T1000 (cell line): Measurements from ENCODE around the gene LENEP.

Source experiments
- DNase-seq: peaks from one replicate; lab custom pipeline; 2025; ENCODE audit warnings: mixed read lengths; lab: John Stamatoyannopoulos, UW

LENEP gene

GRCh38 chr1:155029513-155030242 lies 36.3 kb downstream of the LENEP start:
- DNase-seq = no peak

GRCh38 chr1:155030243-155030795 lies 36.9 kb downstream of the LENEP start:
- DNase-seq = no peak

GRCh38 chr1:155030899-155031298 lies 37.5 kb downstream of the LENEP start:
- DNase-seq = no peak

- DNase-seq = no peak
Measured at GRCh38 chr1:155032886-155033285, 39.5 kb downstream of the LENEP start.

GRCh38 chr1:155033524-155033923 lies 40.1 kb downstream of the LENEP start, which contains the start of the genes DCST1 and DCST2:
TSS of gene DCST1 (plus strand) at chr1:155033824. CDS start at chr1:155034037, 213 bp downstream.
TSS of gene DCST2 (minus strand) at chr1:155033781. CDS start at chr1:155033701, 80 bp downstream.
- DNase-seq = no peak

- DNase-seq = no peak
Measured at GRCh38 chr1:155034318-155035208, 41.2 kb downstream of the LENEP start.

GRCh38 chr1:155035936-155036335 lies 42.5 kb downstream of the LENEP start:
- DNase-seq = no peak

- DNase-seq = no peak
Measured at GRCh38 chr1:155037043-155037442, 43.7 kb downstream of the LENEP start.

- DNase-seq = no peak
Measured at GRCh38 chr1:155037851-155038441, 44.6 kb downstream of the LENEP start.

- DNase-seq = no peak
Measured at GRCh38 chr1:155038602-155039307, 45.4 kb downstream of the LENEP start.

- no peak for DNase-seq
Measured at GRCh38 chr1:155039308-155039669, 45.9 kb downstream of the LENEP start.

- DNase-seq = no peak
Measured at GRCh38 chr1:155040358-155041093, 47.1 kb downstream of the LENEP start.

GRCh38 chr1:155042789-155043188 lies 49.4 kb downstream of the LENEP start:
- DNase-seq = no peak

- no peak for DNase-seq
Measured at GRCh38 chr1:155043301-155043702, 49.9 kb downstream of the LENEP start.

- DNase-seq = no peak
Measured at GRCh38 chr1:155043793-155044192, 50.4 kb downstream of the LENEP start.
